Left lung (tissue), 10 donors: ENCODE measurements around the gene WWOX. TPM values are rescaled to one million over a fixed set of nuclear protein-coding genes. Genes with fewer than 3 reads are reported as not detected.

Source experiments
- ATAC-seq: fragments of 200-7000 bp; cut with Tn5 transposase; one replicate; pipeline ENCODE4 v1.9.1; 2020; ENCODE audit warnings: moderate library complexity
- DNase-seq, 4 donors: peaks; one replicate each; pipeline ENCODE4 v3.0.0-alpha.2; 2013 to 2020
- H3K27ac ChIP-seq, 2 donors: fragments of 200-600 bp; sonication (generic) in 1 of 2; one replicate each; pipeline versions ENCODE4 v1.5.0 to v1.8.0; 2020 to 2021
- H3K27me3 ChIP-seq, 2 donors: fragments of 200-600 bp; sonication (generic) in 1 of 2; one replicate each; pipeline versions ENCODE4 v1.5.0 to v1.8.0; 2020 to 2021
- H3K36me3 ChIP-seq, 2 donors: fragments of 200-600 bp; sonication (generic) in 1 of 2; one replicate each; pipeline versions ENCODE4 v1.5.0 to v1.8.0; 2020 to 2021
- H3K4me1 ChIP-seq, 2 donors: fragments of 200-600 bp; one replicate each; pipeline ENCODE4 v1.8.0; 2021
- H3K4me3 ChIP-seq, 2 donors: fragments of 200-600 bp; sonication (generic) in 1 of 2; one replicate each; pipeline versions ENCODE4 v1.5.0 to v1.8.0; 2020 to 2021; ENCODE audit warnings: mild to moderate bottlenecking in 1 of 2
- H3K9me3 ChIP-seq, 2 donors: fragments of 200-600 bp; sonication (generic) in 1 of 2; one replicate each; pipeline versions ENCODE4 v1.5.0 to v1.8.0; 2020 to 2021
- intact Hi-C, 2 donors: fragments of 100-400 bp; cut with DNase I; formaldehyde crosslinking; loops; one replicate each; pipeline versions ENCODE4 v1.11.2 to v1.14.2; 2022
- polyA plus RNA-seq, 6 donors: library from polyadenylated mRNA; unstranded; fragments of 120-200 nt; gene quantifications; one replicate each; pipeline ENCODE4 v1.2.1, GENCODE V29; 2013; ENCODE audit not compliant: insufficient read length in 6 of 6
- total RNA-seq, 2 donors: library from RNA; stranded (reverse); fragmentation: NEBNext Ultra II Directional; extraction: Animal tissue kit (Norgen Biotek cat#: 25700); gene quantifications; one replicate each; pipeline ENCODE4 v1.2.1, GENCODE V29; 2021
- TF ChIP-seq, protein P1 (sequence below), 2 donors: fragments of 200-600 bp; sonication (generic) in 1 of 2; IDR thresholded peaks; one replicate each; pipeline versions ENCODE4 v1.5.0 to v1.8.0; 2021; ENCODE audit warnings: antibody characterized with exemption in 2 of 2
- donor health status: DM: no; HTN: yes; CAD: no.
- donor health status: DM: no; HTN: no; CAD: no.

Gene WWOX
- total and polyA plus RNA-seq, 8 donors = 17.2 to 40.3 (median 30.8) TPM

DNA sequence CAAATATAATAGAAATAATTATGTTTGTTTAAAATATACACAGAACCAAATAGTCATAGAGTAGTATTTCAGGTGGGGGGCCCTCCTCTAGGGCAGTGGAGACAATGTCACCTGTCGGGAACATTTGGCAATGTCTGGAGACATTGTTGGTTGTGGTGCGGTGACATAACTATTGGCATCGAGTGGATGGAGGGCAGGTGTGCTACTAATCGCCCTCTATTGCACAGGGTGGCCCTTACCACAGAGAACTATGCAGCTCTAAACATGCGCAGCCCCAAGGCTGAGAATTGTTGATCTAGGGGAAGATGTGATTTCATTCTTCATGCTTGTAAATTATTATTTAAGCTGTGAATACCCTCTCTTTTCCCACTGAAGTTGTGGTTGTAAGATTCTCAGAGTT is 594.0 kb downstream of the WWOX start:
- Histone ChIP-seq H3K4me1 (no peaks in the 10 kb centered on the region), H3K4me3 (no peak overlapping the region), H3K36me3 (no peaks in the 10 kb centered on the region), H3K27ac (no peak overlapping the region), H3K27me3 (no peaks in the 10 kb centered on the region), H3K9me3 (no peaks in the 10 kb centered on the region)
- TF ChIP-seq, protein P1, sequence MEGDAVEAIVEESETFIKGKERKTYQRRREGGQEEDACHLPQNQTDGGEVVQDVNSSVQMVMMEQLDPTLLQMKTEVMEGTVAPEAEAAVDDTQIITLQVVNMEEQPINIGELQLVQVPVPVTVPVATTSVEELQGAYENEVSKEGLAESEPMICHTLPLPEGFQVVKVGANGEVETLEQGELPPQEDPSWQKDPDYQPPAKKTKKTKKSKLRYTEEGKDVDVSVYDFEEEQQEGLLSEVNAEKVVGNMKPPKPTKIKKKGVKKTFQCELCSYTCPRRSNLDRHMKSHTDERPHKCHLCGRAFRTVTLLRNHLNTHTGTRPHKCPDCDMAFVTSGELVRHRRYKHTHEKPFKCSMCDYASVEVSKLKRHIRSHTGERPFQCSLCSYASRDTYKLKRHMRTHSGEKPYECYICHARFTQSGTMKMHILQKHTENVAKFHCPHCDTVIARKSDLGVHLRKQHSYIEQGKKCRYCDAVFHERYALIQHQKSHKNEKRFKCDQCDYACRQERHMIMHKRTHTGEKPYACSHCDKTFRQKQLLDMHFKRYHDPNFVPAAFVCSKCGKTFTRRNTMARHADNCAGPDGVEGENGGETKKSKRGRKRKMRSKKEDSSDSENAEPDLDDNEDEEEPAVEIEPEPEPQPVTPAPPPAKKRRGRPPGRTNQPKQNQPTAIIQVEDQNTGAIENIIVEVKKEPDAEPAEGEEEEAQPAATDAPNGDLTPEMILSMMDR (IDR thresholded peaks at IDR 0.05) = no peak
- intact Hi-C loops = no loop called here
- no peak for DNase-seq
- ATAC-seq = no peak

DNA sequence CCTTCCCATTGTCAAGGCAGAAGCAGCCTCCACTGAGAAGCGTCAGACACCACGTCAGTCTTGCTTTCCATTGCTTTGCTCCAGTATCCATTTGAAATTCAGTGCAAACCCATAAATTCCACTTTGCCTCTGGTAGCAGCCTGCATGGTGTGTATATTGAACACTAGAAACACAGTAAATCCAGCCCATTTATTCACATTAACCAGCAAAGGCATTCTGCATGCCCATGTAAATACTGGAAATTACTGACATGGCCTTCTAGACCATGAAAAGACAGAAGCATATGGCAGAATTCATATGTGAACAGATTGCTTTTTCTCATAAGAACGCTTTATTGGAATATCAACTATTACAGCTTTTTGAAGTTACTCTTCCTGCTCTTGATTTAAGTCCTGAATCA is 595.0 kb downstream of the WWOX start:
- H3K4me1 ChIP-seq = no peaks in the 10 kb centered on the region
- no peaks in the 10 kb centered on the region for H3K27me3 ChIP-seq
- no peak overlapping the region for H3K4me3 ChIP-seq
- TF ChIP-seq, protein P1 (IDR thresholded peaks at IDR 0.05) = no peak
- no peak for DNase-seq
- no peaks in the 10 kb centered on the region for H3K9me3 ChIP-seq
- no peaks in the 10 kb centered on the region for H3K36me3 ChIP-seq
- no peak overlapping the region for H3K27ac ChIP-seq
- intact Hi-C loops = no loop called here
- ATAC-seq = no peak

- H3K4me3 ChIP-seq = no peak overlapping the region
- TF ChIP-seq, protein P1 (IDR thresholded peaks at IDR 0.05) = no peak
Measured at GRCh38 chr16:78695391-78695790, 595.9 kb downstream of the WWOX start.

DNA sequence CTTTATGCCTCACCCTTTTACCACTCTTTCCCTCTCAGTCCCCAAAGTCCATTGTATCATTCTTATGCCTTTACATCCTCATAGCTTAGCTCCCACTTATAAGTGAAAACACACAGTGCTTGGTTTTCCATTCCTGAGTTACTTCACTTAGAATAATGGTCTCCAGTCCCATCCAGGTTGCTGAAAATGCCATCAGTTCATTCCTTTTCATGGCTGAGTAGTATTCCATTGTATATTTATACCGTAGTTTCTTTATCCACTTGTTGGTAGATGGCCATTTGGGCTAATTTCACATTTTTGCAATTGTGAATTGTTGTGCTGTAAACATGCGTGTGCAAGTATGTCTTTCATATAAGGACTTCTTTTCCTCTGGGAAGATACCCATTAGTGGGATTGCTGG is 597.3 kb downstream of the WWOX start:
- DNase-seq (no peak), ATAC-seq (no peak)
- intact Hi-C loops = no loop called here
- Histone ChIP-seq H3K27me3 (no peaks in the 10 kb centered on the region), H3K4me1 (no peaks in the 10 kb centered on the region), H3K4me3 (no peak overlapping the region), H3K36me3 (no peaks in the 10 kb centered on the region), H3K9me3 (no peaks in the 10 kb centered on the region), H3K27ac (no peak overlapping the region)
- TF ChIP-seq, protein P1 (IDR thresholded peaks at IDR 0.05) = no peak

More at GRCh38 chr16:78695391-78695790, 595.9 kb downstream of the WWOX start:
- H3K4me1 ChIP-seq = no peaks in the 10 kb centered on the region
- no peaks in the 10 kb centered on the region for H3K27me3 ChIP-seq
- H3K36me3 ChIP-seq = no peaks in the 10 kb centered on the region
- H3K9me3 ChIP-seq = no peaks in the 10 kb centered on the region
- DNase-seq = no peak
- intact Hi-C loops = no loop called here
- no peak overlapping the region for H3K27ac ChIP-seq
- no peak for ATAC-seq

DNA sequence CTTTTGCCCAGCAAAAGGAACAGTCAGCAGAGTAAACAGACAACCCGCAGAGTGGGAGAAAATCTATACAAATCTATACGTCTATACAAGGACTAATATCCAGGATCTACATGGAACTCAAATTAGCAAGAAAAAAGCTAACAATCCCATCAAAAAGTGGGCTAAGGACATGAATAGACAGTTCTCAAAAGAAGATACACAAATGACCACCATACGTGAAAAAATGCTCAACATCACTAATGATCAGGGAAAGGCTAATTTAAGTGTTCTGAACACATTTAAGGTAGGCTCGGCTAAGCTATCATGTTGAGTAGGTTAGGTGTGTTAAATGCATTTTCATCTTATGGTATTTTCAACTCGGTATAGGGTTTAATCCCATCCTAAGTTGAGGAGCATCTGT is 598.0 kb downstream of the WWOX start:
- no peaks in the 10 kb centered on the region for H3K4me1 ChIP-seq

More for the DNA sequence above, 598.0 kb downstream of the WWOX start:
- Histone ChIP-seq H3K4me3 (no peak overlapping the region), H3K9me3 (no peaks in the 10 kb centered on the region), H3K27me3 (no peaks in the 10 kb centered on the region), H3K36me3 (no peaks in the 10 kb centered on the region), H3K27ac (no peak overlapping the region)
- DNase-seq (no peak), ATAC-seq (no peak)
- intact Hi-C loops = no loop called here
- TF ChIP-seq, protein P1 (IDR thresholded peaks at IDR 0.05) = no peak
